Stimulated activated CD8-positive, alpha-beta memory T cell treated with anti-CD3 and anti-CD28 coated beads, Interleukin-12 subunit alpha, Interleukin-12 subunit beta, amount 100 ng/mL, for 24 hours (primary cell): ENCODE results near the gene EBF4.
"Not testable (repeated sequence)": the region's sequence is repeated elsewhere in the genome, so short reads cannot be mapped to it uniquely, and the experiment has no call there.

Source experiments
- DNase-seq: peaks from one replicate; pipeline ENCODE4 v3.0.0-alpha.2; 2020; ENCODE audit errors: extremely low read depth

EBF4 gene

DNA sequence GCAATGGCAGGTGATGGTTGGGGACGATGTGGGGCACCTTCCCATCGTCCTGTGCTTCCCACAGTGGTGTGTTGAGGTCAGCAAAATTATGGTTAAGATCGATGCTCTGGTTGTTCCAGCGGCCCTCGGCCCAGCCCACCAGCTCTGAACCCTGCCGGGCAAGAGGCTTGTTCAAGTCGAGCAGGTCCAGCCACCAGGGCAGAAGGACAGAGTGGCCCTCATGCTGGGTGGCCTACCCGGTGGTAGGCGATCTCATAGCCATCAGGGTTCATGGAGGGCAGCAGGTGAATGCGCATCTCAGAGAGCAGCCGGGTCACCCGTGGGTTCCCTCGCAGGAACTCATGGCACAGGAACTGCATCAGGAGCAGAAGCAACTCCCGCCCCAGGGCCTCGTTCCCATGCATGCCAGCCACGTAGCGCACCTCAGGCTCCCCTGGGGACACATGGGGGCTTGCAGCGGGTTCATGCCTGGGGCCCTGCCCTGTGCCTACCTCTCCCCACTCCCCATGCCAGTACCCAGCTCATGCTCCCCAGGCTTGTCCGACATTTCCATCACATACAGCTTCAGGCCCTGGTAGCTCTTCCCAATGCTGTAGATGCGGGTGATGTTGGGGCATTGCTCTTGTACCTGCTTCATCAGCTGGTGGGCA lies 103.6 kb downstream of the EBF4 start:
- no peak for DNase-seq

GRCh38 chr20:2797136-2797983 lies 104.8 kb downstream of the EBF4 start:
- no peak for DNase-seq

DNA sequence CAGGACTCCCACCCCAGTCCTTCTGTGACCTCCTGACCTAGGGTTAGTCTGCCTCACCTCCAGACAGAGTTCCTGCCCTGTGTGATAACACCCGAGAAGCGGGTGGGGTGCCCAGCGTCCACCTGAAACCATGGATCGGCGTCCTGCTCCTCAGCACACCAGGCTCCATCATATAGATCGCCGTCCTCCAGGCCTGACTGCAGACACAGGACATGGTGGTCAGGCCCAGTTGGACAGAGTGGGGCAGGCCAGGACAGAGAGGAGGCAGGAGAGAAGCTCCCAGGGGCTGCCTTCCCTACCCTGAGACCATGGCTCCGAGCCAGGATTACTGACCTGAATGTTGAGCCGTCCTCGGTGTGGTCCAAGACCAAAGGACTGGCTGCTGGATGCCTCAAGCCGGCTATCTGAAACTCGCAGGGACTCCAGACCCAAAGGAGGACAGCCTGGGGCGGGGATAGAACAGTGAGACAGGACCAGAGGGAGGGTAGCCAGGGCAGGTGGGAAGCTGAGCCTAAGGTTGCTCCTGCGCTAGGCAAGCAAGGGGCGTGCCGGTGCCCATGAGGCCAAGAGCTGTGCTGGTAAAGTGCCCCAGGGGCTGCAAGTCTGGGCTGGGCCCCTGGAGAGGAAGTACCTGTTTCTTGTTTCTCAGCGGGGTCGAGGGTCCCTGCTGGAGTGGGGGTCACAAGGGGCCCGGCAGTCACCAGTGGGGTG lies 105.7 kb downstream of the EBF4 start:
- DNase-seq = no peak

- DNase-seq = no peak
Observed at GRCh38 chr20:2798814-2799213, 106.2 kb downstream of the EBF4 start.

GRCh38 chr20:2799271-2799670 lies 106.7 kb downstream of the EBF4 start:
- no peak for DNase-seq

- DNase-seq = no peak
Observed at GRCh38 chr20:2799688-2800520, 107.3 kb downstream of the EBF4 start.

DNA sequence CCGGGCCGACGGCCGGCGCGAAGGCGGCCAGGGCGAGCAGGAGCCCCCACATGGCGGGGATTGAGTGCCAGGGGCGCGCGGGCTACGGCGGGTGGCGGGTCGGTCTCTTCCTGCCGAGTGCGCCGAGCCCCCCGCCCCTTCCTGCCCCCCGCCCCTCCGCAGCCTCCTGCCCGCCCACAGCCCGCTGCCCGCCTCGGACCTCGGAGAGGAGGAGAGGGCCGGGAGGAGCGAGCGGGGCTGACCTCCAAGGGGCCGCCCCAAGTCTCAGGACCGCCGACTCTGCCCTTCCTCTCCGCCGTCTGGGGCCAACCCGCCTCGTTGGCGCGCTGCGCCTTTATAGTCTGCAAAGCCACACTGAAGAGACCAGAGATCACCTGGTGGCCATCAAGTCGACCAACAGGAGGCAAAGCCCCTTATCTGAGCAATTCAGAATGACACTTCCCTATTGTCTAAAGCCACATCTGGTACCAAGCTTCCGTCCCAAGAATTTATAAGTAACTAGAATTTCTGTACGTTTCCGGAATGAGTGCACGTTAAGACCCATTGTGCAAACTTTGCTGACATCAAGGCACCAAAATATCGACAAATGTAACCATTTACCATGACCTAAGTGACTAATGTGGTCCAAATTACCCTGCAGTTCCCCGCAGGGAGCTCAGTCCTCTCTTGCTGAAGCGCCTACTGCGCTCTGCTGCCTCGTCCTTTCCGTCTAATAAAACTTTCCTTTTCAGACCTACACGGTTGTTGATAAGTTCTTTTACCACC lies 108.1 kb downstream of the EBF4 start, which contains the start of gene CPXM1:
CPXM1 (minus strand) TSS at position 107 of the 765 bp plus-strand sequence; CDS start at position 52, 55 bp downstream.
- no peak for DNase-seq

- DNase-seq = no peak
Observed at GRCh38 chr20:2801286-2801728, 108.7 kb downstream of the EBF4 start.

DNA sequence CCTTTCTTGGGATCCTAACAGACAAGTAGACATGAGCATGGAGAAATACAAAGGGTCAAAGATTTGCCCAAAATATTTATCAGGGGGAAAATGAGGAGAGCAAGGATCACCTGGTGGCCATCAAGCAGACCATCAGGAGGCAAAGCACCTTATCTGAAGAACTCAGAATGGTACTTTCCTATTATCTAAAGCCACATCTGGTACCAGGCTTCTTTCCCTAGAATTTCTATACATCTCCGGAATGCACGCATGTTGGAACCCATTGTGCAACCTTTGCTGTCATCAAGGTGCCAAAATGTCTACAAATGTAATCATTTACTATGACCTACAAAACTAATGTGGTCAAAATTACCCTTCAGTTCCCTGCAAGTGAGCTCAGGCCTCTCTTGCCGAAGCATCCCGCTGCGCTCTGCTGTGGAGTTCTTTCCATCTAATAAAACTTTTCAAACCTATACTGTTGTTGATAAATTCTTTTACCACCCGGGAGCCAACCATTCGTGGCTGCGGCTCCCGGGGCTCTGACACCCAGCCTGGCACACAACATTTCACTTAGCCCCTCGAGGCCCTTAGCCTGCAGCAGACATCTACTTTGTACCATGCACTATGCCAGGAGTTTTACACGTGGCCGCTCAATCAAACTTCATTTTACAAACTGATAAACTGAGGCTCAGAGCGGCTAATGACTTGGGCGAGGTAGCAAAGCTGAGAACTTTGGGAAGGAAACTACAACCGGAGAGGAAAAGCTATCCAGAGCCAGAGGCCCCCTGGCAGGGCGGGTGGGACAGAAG lies 111.7 kb downstream of the EBF4 start:
- DNase-seq = no peak

- DNase-seq = no peak
Observed at GRCh38 chr20:2804852-2805688, 112.5 kb downstream of the EBF4 start.

GRCh38 chr20:2805689-2806350 lies 113.2 kb downstream of the EBF4 start:
- DNase-seq = no peak

DNA sequence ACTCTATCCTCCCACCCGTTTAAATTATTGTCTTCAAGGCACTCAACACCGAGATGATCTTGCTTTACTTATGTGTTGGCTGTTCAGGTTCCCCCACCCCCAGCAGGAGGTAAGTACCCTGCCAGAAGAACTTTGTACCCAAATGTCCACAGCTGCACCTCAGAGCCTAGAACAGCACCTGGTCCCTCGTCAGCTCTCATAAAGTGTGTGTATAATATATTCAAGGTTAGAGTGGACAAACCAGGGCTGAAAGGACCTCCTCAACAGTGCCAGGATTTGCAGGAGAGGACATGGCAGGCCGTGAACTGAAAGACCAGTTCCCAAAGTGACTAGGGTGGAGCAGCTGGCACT lies 113.7 kb downstream of the EBF4 start:
- DNase-seq = no peak

GRCh38 chr20:2807019-2807418 lies 114.4 kb downstream of the EBF4 start:
- DNase-seq = no peak

- not testable (repeated sequence) for DNase-seq
Observed at GRCh38 chr20:2807929-2808328, 115.3 kb downstream of the EBF4 start.

DNA sequence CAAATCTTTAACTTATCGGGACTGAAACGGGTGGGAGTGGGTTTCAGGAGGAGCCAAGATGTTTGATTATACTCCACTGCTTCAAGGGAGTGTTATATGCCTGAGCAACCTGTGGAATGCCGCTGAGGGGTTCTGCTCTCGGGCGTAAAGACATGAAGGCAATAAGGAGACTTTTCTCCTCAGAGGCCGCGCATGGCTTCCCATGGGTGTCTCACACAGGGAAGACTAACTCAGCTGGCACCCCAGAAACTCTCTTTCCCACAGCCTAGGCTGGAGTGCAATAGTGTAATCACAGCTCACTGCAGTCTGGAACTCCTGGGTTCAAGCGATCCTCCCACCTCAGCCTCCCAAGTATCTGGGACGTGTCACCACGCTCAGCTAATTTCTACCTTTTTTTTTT lies 117.1 kb downstream of the EBF4 start:
- DNase-seq = no peak
